Suprapubic skin (tissue), 4 donors: Measurements from ENCODE around the gene THSD7A. TPM values are rescaled to one million over a fixed set of nuclear protein-coding genes. Genes with fewer than 3 reads are reported as not detected.
A peak's percentile ranks its signal among the peaks of the same experiment; 100 is the strongest.

Source experiments
- DNase-seq, 2 donors: peaks; one replicate each; pipeline ENCODE4 v3.0.0-alpha.2; 2019; ENCODE audit warnings: low spot score in 2 of 2
- H3K27ac ChIP-seq: fragments of 200-600 bp; sonication (generic); one replicate; pipeline ENCODE4 v1.5.1; 2019
- H3K27me3 ChIP-seq: fragments of 200-600 bp; sonication (generic); one replicate; pipeline ENCODE4 v1.5.1; 2019
- H3K36me3 ChIP-seq: fragments of 200-600 bp; sonication (generic); one replicate; pipeline ENCODE4 v1.5.1; 2019
- H3K4me1 ChIP-seq: fragments of 200-600 bp; sonication (generic); one replicate; pipeline ENCODE4 v1.5.1; 2019
- H3K4me3 ChIP-seq: fragments of 200-600 bp; sonication (generic); one replicate; pipeline ENCODE4 v1.5.1; 2019; ENCODE audit warnings: mild to moderate bottlenecking
- H3K9me3 ChIP-seq: fragments of 200-600 bp; sonication (generic); one replicate; pipeline ENCODE4 v1.5.1; 2019
- EP300 ChIP-seq: sonication (generic); formaldehyde crosslinking; IDR thresholded peaks from one replicate; pipeline ENCODE4 v1.6.1; 2017; ENCODE audit warnings: antibody characterized with exemption
- POLR2A ChIP-seq, 2 donors: fragments of 450-650 bp; IDR thresholded peaks; one replicate each; pipeline ENCODE4 v1.6.1; 2017; ENCODE audit warnings: antibody characterized with exemption in 2 of 2, mild to moderate bottlenecking in 2 of 2, moderate library complexity in 2 of 2
- POLR2AphosphoS5 ChIP-seq, 3 donors: sonication (generic); formaldehyde crosslinking; IDR thresholded peaks; one replicate each; pipeline ENCODE4 v1.6.1; 2017; ENCODE audit warnings: antibody characterized with exemption in 3 of 3
- WGBS: methylation state at CpG from one replicate; pipeline ENCODE4 v1.1.5; 2018; 5-methylcytosine and 5-hydroxymethylcytosine counted together
- total RNA-seq, 4 donors: library from RNA; depleted of rRNA; stranded (reverse); fragments of >200 nt; gene quantifications; one replicate each; pipeline ENCODE4 v1.1.0, GENCODE V29; 2016
- TF ChIP-seq, protein P1 (sequence below), 2 donors: fragments of 200-600 bp in 1 of 2; fragments of 450-650 bp in 1 of 2; sonication (generic) in 1 of 2; IDR thresholded peaks; one replicate each; pipeline ENCODE4 v1.5.1; 2016 to 2019; ENCODE audit warnings: antibody characterized with exemption in 2 of 2, mild to moderate bottlenecking in 1 of 2, moderate library complexity in 1 of 2

Gene THSD7A
- total RNA-seq, 4 donors from 2014 or later, result 0.42 to 5.4 (median 1.2) TPM

DNA sequence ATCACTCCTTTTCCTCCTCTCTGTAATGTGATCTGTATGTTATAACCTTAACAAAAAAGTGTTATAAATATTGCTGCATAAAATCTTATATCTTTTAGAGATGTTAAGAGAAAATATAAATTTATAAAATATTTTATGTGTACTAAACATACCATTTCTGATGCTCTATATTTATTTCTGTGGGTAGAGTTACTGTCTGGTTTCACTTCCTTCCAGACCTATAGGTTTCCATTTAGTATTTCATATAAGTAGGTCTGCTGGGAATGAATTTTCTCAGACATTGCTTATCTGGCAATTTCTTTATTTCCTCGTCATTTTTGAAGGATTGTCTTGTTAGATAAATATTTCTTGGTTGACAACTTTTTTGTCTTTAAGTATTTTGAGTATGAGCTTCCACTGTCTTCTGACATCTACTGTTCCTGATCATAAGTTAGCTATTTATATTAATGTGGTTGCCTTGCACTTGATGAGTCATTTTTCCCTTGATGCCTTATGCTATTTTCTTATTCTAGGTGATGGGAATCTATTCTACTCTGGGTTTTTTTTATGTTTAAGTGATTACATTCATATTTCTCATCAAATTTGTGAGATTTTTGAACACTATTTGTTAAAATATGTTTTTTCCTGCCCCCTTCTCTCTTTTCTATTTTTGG is 11.2 kb upstream of the THSD7A start:
- no peaks in the 10 kb centered on the region for H3K27me3 ChIP-seq
- no peak overlapping the region for H3K27ac ChIP-seq
- no peak for DNase-seq
- WGBS, result 66% methylated on average over 1 of the region's 1 CpG
- no peaks in the 10 kb centered on the region for H3K4me1 ChIP-seq
- H3K4me3 ChIP-seq, result no peak overlapping the region
- no peaks in the 10 kb centered on the region for H3K9me3 ChIP-seq
- TF ChIP-seq EP300 (no peak), POLR2AphosphoS5 (IDR thresholded peaks at IDR 0.05) (no peak), POLR2A (IDR thresholded peaks at IDR 0.05) (no peak)
- TF ChIP-seq, protein P1, sequence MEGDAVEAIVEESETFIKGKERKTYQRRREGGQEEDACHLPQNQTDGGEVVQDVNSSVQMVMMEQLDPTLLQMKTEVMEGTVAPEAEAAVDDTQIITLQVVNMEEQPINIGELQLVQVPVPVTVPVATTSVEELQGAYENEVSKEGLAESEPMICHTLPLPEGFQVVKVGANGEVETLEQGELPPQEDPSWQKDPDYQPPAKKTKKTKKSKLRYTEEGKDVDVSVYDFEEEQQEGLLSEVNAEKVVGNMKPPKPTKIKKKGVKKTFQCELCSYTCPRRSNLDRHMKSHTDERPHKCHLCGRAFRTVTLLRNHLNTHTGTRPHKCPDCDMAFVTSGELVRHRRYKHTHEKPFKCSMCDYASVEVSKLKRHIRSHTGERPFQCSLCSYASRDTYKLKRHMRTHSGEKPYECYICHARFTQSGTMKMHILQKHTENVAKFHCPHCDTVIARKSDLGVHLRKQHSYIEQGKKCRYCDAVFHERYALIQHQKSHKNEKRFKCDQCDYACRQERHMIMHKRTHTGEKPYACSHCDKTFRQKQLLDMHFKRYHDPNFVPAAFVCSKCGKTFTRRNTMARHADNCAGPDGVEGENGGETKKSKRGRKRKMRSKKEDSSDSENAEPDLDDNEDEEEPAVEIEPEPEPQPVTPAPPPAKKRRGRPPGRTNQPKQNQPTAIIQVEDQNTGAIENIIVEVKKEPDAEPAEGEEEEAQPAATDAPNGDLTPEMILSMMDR (IDR thresholded peaks at IDR 0.05), result no peak
- H3K36me3 ChIP-seq, result no peaks in the 10 kb centered on the region

DNA sequence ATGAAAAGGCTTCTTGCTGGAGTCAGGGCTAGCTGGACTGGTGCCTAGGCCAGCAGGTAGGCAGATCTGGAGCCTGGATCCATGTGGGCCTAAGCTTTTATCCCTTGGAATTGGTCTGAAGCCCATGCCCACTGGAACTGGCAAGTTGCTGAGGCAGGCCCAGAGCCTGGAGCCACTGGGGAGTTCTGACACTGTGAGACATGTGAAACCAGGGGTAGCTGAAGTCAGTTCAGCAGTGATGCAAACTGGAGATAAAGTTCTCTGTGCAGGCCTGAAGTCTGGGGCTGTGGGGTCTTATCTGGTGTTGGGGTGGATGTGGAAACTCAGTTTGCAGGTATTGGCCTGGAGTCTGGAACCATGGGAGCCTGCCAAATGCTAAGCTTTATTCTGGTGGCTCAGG is 9.7 kb upstream of the THSD7A start:
- no peaks in the 10 kb centered on the region for H3K9me3 ChIP-seq
- no peak for DNase-seq
- no peak overlapping the region for H3K4me3 ChIP-seq
- H3K36me3 ChIP-seq, result no peaks in the 10 kb centered on the region
- no peak overlapping the region for H3K27ac ChIP-seq
- H3K27me3 ChIP-seq, result no peaks in the 10 kb centered on the region
- H3K4me1 ChIP-seq, result no peaks in the 10 kb centered on the region
- TF ChIP-seq POLR2A (IDR thresholded peaks at IDR 0.05), result no peak
- TF ChIP-seq POLR2AphosphoS5 (IDR thresholded peaks at IDR 0.05), result no peak
- TF ChIP-seq, protein P1 (IDR thresholded peaks at IDR 0.05), result no peak
- TF ChIP-seq EP300, result no peak

DNA sequence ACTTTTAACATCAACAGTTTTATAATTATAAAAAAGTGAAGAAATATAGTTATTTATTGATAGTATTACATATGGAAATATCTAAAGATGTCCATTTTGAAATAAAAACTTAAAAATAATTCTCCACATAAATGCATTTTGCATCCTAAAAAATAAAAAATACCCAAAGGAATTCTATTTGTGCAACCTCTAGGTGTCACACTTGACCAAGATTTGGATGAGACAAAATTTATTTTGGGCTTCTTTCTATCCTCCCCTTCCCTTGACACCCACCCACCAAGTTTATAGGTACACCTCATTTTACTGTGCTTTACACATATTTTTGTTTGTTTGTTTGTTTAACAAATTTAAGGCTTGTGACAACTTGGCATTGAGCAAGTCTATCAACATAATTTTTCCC is 3.3 kb upstream of the THSD7A start:
- no peak for DNase-seq
- Histone ChIP-seq H3K36me3 (no peaks in the 10 kb centered on the region), H3K4me1 (peaks cover 15% of the 10 kb centered on the region), H3K27me3 (peaks cover 7% of the 10 kb centered on the region), H3K9me3 (no peaks in the 10 kb centered on the region), H3K4me3 (no peak overlapping the region), H3K27ac (no peak overlapping the region)
- TF ChIP-seq POLR2AphosphoS5 (IDR thresholded peaks at IDR 0.05) (no peak), EP300 (no peak), POLR2A (IDR thresholded peaks at IDR 0.05) (no peak)
- TF ChIP-seq, protein P1 (IDR thresholded peaks at IDR 0.05), result no peak

DNA sequence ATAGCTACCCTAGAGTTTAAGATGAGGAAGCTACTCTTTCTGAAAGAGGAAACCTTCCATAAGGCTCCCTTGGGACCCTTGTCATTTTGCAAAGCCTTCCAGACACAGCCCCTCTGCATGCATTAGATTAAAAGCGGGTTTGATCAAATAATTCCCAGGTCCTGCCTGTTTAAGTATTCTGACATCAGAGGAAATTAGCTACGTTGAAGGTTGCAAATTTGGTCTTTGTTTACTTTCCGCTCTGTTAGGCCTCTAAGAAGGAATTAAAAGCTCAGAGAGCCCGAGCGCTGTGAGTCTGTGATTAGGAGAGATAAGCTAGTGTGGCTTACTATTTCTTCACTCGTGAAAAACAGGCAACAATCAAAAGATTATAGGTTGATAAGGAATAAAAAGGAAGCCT is 1.4 kb upstream of the THSD7A start:
- no peaks in the 10 kb centered on the region for H3K9me3 ChIP-seq
- H3K27me3 ChIP-seq, result peaks cover 7% of the 10 kb centered on the region
- peaks cover 15% of the 10 kb centered on the region for H3K4me1 ChIP-seq
- 57% methylated on average over 6 of the region's 6 CpGs for WGBS
- TF ChIP-seq EP300, result no peak
- TF ChIP-seq POLR2A (IDR thresholded peaks at IDR 0.05), result no peak
- TF ChIP-seq, protein P1 (IDR thresholded peaks at IDR 0.05), result no peak
- TF ChIP-seq POLR2AphosphoS5 (IDR thresholded peaks at IDR 0.05), result no peak
- H3K27ac ChIP-seq, result no peak overlapping the region
- H3K4me3 ChIP-seq, result no peak overlapping the region
- no peak for DNase-seq
- no peaks in the 10 kb centered on the region for H3K36me3 ChIP-seq

DNA sequence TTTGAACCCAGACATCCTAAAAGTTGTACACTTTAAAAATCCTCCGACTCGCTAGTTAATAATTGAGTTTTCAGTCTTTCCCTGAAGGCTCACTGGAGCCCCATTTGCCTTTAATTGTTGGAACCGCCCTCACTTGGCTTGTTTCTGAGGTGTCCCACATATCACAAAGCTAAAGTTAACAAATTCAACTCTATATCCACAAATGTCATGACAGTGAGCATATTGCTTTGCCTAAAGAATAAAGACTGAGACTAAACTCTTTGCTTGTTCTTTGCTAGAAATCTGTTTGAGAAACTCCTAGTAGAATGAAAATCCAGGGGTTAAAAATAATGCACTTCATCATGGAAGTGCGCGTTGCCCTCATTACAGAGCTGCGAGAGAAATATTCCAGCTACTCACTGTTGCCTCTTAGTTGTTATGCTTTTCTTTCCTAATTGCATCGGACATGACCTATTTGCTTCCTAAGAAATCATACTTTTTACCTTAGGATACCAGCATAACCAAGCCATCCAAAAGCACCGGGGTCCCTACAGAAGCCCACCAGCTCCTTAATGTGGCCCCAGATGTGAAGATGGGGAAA is 752 bp downstream of the THSD7A start:
- under 1% methylated on average over 8 of the region's 8 CpGs for WGBS
- TF ChIP-seq EP300 (no peak), POLR2AphosphoS5 (IDR thresholded peaks at IDR 0.05) (no peak), POLR2A (IDR thresholded peaks at IDR 0.05) (no peak)
- TF ChIP-seq, protein P1 (IDR thresholded peaks at IDR 0.05), result no peak
- Histone ChIP-seq H3K9me3 (no peaks in the 10 kb centered on the region), H3K27ac (peak overlapping the region; percentile 23), H3K27me3 (peaks cover 7% of the 10 kb centered on the region), H3K36me3 (no peaks in the 10 kb centered on the region), H3K4me3 (peak overlapping the region; percentile 57), H3K4me1 (peaks cover 15% of the 10 kb centered on the region)
- no peak for DNase-seq
